ENCODE data around the gene AADACL2.

DNA sequence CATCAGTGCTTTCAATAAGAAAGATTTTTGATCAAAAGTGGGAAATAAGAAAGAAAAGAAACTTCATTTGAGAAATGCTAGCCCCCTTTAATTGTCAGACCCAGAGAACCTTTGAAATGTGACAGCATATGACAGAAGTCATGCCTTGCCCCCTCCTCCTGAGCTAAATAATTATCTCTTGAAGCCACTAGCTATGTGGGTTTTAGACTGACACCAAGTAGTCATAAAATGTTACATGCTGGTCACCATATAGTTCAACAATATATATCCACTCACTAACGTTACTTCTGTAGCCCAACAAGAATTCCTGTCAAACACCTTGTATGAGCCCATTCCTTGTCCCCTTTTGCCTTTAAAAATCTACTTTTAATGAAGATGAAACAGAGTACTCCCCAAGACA, 43.1 kb upstream of the AADACL2 start:
- TF ChIP-seq CTCF (IDR thresholded peaks at IDR 0.05; ENCODE audit: poor library complexity) = no peak
- no peak for TF ChIP-seq EZH2 (IDR thresholded peaks at IDR 0.05; ENCODE audit: borderline replicate concordance)
- no peak for TF ChIP-seq EZH2phosphoT487 (IDR thresholded peaks at IDR 0.05; ENCODE audit: low read depth, severe bottlenecking, unreplicated experiment)

Data from hepatocyte (in vitro differentiated cells).